Ishikawa (cell line): ENCODE results near the gene SLIT3.

Source experiments
- CREB1 ChIP-seq: IDR thresholded peaks from 2 replicates; pipeline ENCODE4 v1.6.1; 2012; ENCODE audit warnings: low read depth
- EGR1 ChIP-seq: IDR thresholded peaks from 2 replicates; pipeline ENCODE4 v1.6.1; 2012
- EP300 ChIP-seq: IDR thresholded peaks from 2 replicates; pipeline ENCODE4 v1.6.1; 2012; ENCODE audit warnings: borderline replicate concordance
- MAX ChIP-seq: IDR thresholded peaks from 2 replicates; pipeline ENCODE4 v1.6.1; 2012
- NFIC ChIP-seq: IDR thresholded peaks from 2 replicates; pipeline ENCODE4 v1.6.1; 2012
- RAD21 ChIP-seq: IDR thresholded peaks from 2 replicates; pipeline ENCODE4 v1.6.1; 2012; ENCODE audit warnings: low read depth
- REST ChIP-seq: IDR thresholded peaks from 2 replicates; pipeline ENCODE4 v1.6.1; 2012; ENCODE audit warnings: low read depth, mild to moderate bottlenecking
- TAF1 ChIP-seq: IDR thresholded peaks from 2 replicates; pipeline ENCODE4 v1.6.1; 2012; ENCODE audit warnings: low read depth, mild to moderate bottlenecking
- TCF12 ChIP-seq: IDR thresholded peaks from 2 replicates; pipeline ENCODE4 v1.6.1; 2012; ENCODE audit warnings: low read depth
- TEAD4 ChIP-seq: IDR thresholded peaks from 2 replicates; pipeline ENCODE4 v1.6.1; 2012
- USF1 ChIP-seq: IDR thresholded peaks from 2 replicates; pipeline ENCODE4 v1.6.1; 2012
- YY1 ChIP-seq: IDR thresholded peaks from 2 replicates; pipeline ENCODE4 v1.6.1; 2012; ENCODE audit warnings: low read depth
- ZBTB7A ChIP-seq: IDR thresholded peaks from 2 replicates; pipeline ENCODE4 v1.6.1; 2012; ENCODE audit warnings: low read depth

- no peak for TF ChIP-seq REST
- no peak for TF ChIP-seq YY1
- TF ChIP-seq USF1, result no peak
- no peak for TF ChIP-seq NFIC
- no peak for TF ChIP-seq MAX
- TF ChIP-seq RAD21, result no peak
- TF ChIP-seq TCF12, result no peak
- no peak for TF ChIP-seq EGR1
- TF ChIP-seq EP300, result no peak
- TF ChIP-seq TAF1, result no peak
- no peak for TF ChIP-seq TEAD4
- TF ChIP-seq CREB1, result no peak
- TF ChIP-seq ZBTB7A, result no peak
These were observed 468.6 kb downstream of the SLIT3 start for GRCh38 chr5:168832308-168832707.
